22Rv1 (cell line): Measurements from ENCODE around the gene ZNF101.

Experiments used
- H3K27ac ChIP-seq: fragments of 450-650 bp; 2 replicates; pipeline ENCODE4 v1.5.1; 2017
- CTCF ChIP-seq: fragments of 450-650 bp; IDR thresholded peaks from 2 replicates; pipeline ENCODE4 v1.5.1; 2017; ENCODE audit warnings: mild to moderate bottlenecking
- ZFX ChIP-seq: fragments of 450-650 bp; IDR thresholded peaks from 2 replicates; pipeline ENCODE4 v1.6.1; 2017; ENCODE audit warnings: antibody characterized with exemption, borderline replicate concordance

Gene ZNF101

GRCh38 chr19:19649580-19649995 lies 19.1 kb upstream of the ZNF101 start:
- TF ChIP-seq CTCF (no peak), ZFX (no peak)
- no peak overlapping the region for H3K27ac ChIP-seq

- H3K27ac ChIP-seq = no peak overlapping the region
- TF ChIP-seq CTCF (no peak), ZFX (no peak)
These were observed 18.3 kb upstream of the ZNF101 start for GRCh38 chr19:19650331-19650730.

- no peak overlapping the region for H3K27ac ChIP-seq
- no peak for TF ChIP-seq ZFX
- TF ChIP-seq CTCF = no peak
These were observed 17.6 kb upstream of the ZNF101 start for GRCh38 chr19:19651076-19651475.

- no peak overlapping the region for H3K27ac ChIP-seq
- TF ChIP-seq ZFX (no peak), CTCF (no peak)
These were observed 15.9 kb upstream of the ZNF101 start for GRCh38 chr19:19652482-19653295.

GRCh38 chr19:19653597-19654147 lies 15.0 kb upstream of the ZNF101 start:
- no peak for TF ChIP-seq ZFX
- no peak for TF ChIP-seq CTCF
- H3K27ac ChIP-seq = no peak overlapping the region

GRCh38 chr19:19654441-19654840 lies 14.2 kb upstream of the ZNF101 start:
- no peak for TF ChIP-seq CTCF
- no peak for TF ChIP-seq ZFX
- H3K27ac ChIP-seq = no peak overlapping the region

- no peak overlapping the region for H3K27ac ChIP-seq
- no peak for TF ChIP-seq ZFX
These were observed 13.5 kb upstream of the ZNF101 start for GRCh38 chr19:19655051-19655594.
